PFSK-1 (cell line): ENCODE measurements around the gene ARPC2.

Experiments used
- FOXP2 ChIP-seq: optimal IDR thresholded peaks from 2 replicates; pipeline ENCODE3; 2011; ENCODE audit warnings: borderline replicate concordance, control low read depth, inconsistent platforms; ENCODE audit not compliant: insufficient read depth; ENCODE audit errors: extremely low read length, extremely low read depth
- POLR2AphosphoS5 ChIP-seq: IDR thresholded peaks from 2 replicates; pipeline ENCODE4 v1.6.1; 2012; ENCODE audit warnings: low read depth, mild to moderate bottlenecking, control low read depth, low read length, moderate library complexity
- SIN3A ChIP-seq: IDR thresholded peaks from 2 replicates; pipeline ENCODE4 v1.6.1; 2012; ENCODE audit warnings: mild to moderate bottlenecking, low read length, moderate library complexity, borderline replicate concordance; ENCODE audit not compliant: insufficient read depth
- TAF1 ChIP-seq: IDR thresholded peaks from 2 replicates; pipeline ENCODE4 v1.6.1; 2012; ENCODE audit warnings: low read length, control low read depth, borderline replicate concordance; ENCODE audit not compliant: insufficient read depth
- TF ChIP-seq, protein P1 (sequence below), 2 experiments: IDR thresholded peaks; 2 replicates each; pipeline versions ENCODE4 v1.6.1 to v1.8.0; 2011 to 2012; ENCODE audit warnings: low read depth in 2 of 2, low read length in 2 of 2, control low read depth in 1 of 2, inconsistent platforms in 1 of 2, mild to moderate bottlenecking in 1 of 2, moderate library complexity in 1 of 2; ENCODE audit not compliant: insufficient read depth in 1 of 2

The ARPC2 gene

DNA sequence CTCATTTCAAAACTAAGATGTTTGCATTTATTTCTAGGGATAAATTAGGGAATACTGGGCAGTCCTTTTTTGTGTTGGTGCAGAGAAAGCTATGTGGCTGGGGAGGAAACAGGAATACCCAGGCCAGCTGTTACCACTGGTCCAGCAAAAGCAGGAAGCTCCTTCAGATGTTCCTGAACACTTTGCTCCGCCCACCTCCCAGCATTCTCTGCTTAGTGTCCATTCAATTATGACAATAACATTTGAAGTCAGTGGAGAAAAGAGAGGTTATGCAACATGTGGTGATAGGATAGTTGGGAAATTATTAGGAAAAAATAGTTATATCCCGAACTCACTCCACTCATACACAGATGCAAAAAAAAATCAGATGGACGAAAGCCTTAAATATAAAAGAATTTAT lies 22.1 kb upstream of the ARPC2 start:
- TF ChIP-seq POLR2AphosphoS5 = no peak
- TF ChIP-seq FOXP2 = no peak
- TF ChIP-seq, protein P1, sequence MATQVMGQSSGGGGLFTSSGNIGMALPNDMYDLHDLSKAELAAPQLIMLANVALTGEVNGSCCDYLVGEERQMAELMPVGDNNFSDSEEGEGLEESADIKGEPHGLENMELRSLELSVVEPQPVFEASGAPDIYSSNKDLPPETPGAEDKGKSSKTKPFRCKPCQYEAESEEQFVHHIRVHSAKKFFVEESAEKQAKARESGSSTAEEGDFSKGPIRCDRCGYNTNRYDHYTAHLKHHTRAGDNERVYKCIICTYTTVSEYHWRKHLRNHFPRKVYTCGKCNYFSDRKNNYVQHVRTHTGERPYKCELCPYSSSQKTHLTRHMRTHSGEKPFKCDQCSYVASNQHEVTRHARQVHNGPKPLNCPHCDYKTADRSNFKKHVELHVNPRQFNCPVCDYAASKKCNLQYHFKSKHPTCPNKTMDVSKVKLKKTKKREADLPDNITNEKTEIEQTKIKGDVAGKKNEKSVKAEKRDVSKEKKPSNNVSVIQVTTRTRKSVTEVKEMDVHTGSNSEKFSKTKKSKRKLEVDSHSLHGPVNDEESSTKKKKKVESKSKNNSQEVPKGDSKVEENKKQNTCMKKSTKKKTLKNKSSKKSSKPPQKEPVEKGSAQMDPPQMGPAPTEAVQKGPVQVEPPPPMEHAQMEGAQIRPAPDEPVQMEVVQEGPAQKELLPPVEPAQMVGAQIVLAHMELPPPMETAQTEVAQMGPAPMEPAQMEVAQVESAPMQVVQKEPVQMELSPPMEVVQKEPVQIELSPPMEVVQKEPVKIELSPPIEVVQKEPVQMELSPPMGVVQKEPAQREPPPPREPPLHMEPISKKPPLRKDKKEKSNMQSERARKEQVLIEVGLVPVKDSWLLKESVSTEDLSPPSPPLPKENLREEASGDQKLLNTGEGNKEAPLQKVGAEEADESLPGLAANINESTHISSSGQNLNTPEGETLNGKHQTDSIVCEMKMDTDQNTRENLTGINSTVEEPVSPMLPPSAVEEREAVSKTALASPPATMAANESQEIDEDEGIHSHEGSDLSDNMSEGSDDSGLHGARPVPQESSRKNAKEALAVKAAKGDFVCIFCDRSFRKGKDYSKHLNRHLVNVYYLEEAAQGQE (IDR thresholded peaks at IDR 0.05; ENCODE audit: insufficient read depth in 1 of 2, low read depth in 2 of 2, low read length in 2 of 2) = no peak
- no peak for TF ChIP-seq SIN3A
- no peak for TF ChIP-seq TAF1

DNA sequence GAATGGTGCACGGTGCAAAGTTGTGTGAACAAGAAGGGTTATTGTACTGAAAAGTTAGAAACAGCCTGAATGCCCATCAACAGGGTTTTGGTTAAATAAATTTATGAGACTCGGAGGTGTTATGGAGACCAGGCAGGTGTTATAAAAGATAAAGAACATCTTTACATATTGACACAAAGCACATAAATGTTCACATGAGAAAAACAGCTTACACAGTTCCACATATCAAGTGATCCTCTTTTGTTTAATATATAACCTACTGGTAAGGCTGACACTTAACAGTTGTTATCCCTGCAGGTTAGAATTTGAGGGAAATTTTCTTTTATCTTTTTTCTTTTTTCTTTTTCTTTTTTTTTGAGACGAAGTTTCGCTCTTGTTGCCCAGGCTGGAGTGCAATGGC lies 20.0 kb upstream of the ARPC2 start:
- TF ChIP-seq FOXP2 (no peak), POLR2AphosphoS5 (no peak)

DNA sequence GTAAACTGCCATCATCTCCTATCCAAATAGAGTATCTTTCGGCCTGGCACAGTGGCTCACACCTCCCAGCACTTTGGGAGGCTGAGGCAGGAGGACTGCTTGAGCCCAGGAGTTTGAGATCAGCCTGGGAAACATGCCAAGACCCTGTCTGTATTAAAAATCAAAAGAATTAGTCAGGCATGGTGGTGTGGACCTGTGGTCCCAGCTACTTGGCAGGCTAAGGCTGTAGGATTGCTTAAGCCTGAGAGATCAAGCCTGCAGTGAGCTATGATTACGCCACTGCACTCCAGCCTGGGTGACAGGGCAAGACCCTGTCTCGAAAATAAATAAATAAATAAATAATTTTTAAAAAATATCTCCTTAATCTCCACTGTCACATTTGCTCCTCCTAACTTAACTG lies 14.7 kb upstream of the ARPC2 start:
- TF ChIP-seq, protein P1 (IDR thresholded peaks at IDR 0.05; ENCODE audit: insufficient read depth in 1 of 2, low read depth in 2 of 2, low read length in 2 of 2) = no peak
- no peak for TF ChIP-seq SIN3A
- no peak for TF ChIP-seq TAF1
- no peak for TF ChIP-seq FOXP2
- TF ChIP-seq POLR2AphosphoS5 = no peak

DNA sequence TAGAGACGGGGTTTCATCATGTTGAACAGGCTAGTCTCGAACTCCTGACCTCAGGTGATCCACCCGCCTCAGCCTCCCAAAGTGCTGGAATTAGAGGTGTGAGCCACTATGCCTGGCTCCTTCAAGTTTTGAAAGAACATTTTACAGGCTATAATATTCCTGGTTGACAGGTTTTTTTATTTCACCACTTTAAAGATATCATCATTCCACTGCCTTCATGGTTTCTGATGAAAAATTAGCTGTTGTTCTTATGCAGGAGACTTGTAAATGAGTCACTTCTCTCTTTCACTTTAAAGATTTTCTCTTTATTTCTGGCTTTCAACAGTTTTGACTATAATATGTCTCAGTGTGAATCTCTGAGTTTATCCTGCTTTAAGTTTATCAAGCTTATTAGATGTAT lies 7.9 kb upstream of the ARPC2 start:
- no peak for TF ChIP-seq SIN3A
- no peak for TF ChIP-seq POLR2AphosphoS5
- TF ChIP-seq, protein P1 (IDR thresholded peaks at IDR 0.05; ENCODE audit: insufficient read depth in 1 of 2, low read depth in 2 of 2, low read length in 2 of 2) = no peak
- TF ChIP-seq FOXP2 = no peak

DNA sequence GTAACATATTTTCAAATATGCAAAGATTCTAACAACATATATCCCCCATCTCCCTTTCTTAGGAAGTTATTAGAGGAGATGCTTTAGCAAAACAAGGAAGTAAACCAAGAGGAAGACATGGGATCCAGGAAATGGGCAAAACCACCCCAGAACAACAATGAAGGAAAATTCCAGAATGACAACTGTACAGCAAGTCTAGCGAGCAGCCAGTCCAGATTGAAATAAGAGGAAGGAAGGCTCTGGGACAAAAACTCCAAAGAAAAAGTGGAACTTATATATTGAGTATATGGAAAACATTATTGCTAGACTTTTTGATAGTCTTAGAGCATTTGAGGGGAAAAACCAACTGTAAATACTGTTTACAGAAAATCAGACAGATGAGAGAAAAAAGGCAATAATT lies 2.9 kb upstream of the ARPC2 start:
- TF ChIP-seq SIN3A = no peak
- TF ChIP-seq, protein P1 (IDR thresholded peaks at IDR 0.05; ENCODE audit: insufficient read depth in 1 of 2, low read depth in 2 of 2, low read length in 2 of 2) = no peak
- TF ChIP-seq TAF1 = no peak
- TF ChIP-seq FOXP2 = no peak
- no peak for TF ChIP-seq POLR2AphosphoS5
